WERI-Rb-1 (cell line): Measurements from ENCODE around the gene PKNOX2.

ENCODE experiments used
- DNase-seq: peaks from one replicate; pipeline ENCODE4 v3.0.0-alpha.2; 2020
- H3K27ac ChIP-seq: fragments of 250-450 bp; sonication (Bioruptor Pico); 2 replicates; pipeline ENCODE4 v1.5.1; 2020; ENCODE audit warnings: mild to moderate bottlenecking, moderate library complexity
- H3K27me3 ChIP-seq: fragments of 250-450 bp; sonication (Bioruptor Pico); 2 replicates; pipeline ENCODE4 v1.5.1; 2021; ENCODE audit warnings: mild to moderate bottlenecking, low read depth, moderate library complexity; ENCODE audit not compliant: insufficient read depth, severe bottlenecking
- H3K36me3 ChIP-seq: fragments of 250-450 bp; sonication (Bioruptor Pico); 2 replicates; pipeline ENCODE4 v1.5.1; 2020; ENCODE audit warnings: mild to moderate bottlenecking, moderate library complexity
- H3K4me3 ChIP-seq: 2 replicates; pipeline ENCODE4 v1.5.1; 2011; ENCODE audit warnings: low read depth, mild to moderate bottlenecking, control low read depth, low read length
- H3K9me3 ChIP-seq: fragments of 250-450 bp; sonication (Bioruptor Pico); 2 replicates; pipeline ENCODE4 v1.5.1; 2021; ENCODE audit warnings: mild to moderate bottlenecking, moderate library complexity; ENCODE audit not compliant: severe bottlenecking
- TF ChIP-seq, protein P1 (sequence below): IDR thresholded peaks from 2 replicates; pipeline ENCODE4 v1.5.1; 2011; ENCODE audit warnings: low read depth, mild to moderate bottlenecking, control low read depth, inconsistent platforms, low read length

The PKNOX2 gene

DNA sequence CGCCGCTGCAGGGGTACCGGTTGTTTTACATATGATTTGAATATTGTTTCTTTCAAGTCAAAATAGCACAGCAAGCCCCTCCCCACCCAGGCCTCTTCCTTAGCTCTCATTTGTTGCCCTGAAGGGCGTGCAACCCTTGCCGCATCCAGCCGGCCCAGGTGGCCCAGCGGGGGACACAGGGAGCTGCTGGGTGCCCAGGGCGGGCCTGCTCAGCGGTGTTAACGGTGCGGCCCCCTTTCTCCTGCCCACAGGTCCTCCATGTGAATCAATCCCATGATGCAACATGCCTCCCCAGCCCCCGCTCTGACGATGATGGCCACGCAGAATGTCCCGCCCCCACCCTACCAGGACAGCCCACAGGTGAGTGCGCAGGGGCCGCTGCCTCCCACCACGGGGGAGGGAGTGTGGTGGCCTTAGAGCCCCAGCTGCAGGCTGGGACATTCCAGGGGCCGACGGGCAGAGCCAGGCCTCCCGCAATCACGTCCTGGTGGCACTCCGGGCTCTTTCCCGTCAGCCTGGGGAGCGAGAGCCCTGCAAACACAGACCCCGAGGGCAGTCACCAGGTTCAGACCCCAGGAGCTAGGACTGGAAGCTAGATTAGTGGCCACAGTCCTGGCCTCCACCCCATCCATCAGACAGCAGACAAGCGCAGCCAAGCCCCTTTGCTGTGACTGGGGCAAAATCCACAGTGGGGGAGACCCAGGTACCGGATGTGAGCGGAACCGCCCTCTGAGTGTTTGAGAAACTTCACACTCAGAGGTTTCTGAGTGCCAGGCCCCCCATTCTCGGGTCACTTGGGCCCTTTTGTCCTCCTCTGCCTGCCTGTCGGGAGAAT lies 186.7 kb downstream of the PKNOX2 start:
- H3K36me3 ChIP-seq: no peaks in the 10 kb centered on the region
- H3K27me3 ChIP-seq: no peaks in the 10 kb centered on the region
- no peaks in the 10 kb centered on the region for H3K9me3 ChIP-seq
- H3K27ac ChIP-seq: no peak overlapping the region
- TF ChIP-seq, protein P1, sequence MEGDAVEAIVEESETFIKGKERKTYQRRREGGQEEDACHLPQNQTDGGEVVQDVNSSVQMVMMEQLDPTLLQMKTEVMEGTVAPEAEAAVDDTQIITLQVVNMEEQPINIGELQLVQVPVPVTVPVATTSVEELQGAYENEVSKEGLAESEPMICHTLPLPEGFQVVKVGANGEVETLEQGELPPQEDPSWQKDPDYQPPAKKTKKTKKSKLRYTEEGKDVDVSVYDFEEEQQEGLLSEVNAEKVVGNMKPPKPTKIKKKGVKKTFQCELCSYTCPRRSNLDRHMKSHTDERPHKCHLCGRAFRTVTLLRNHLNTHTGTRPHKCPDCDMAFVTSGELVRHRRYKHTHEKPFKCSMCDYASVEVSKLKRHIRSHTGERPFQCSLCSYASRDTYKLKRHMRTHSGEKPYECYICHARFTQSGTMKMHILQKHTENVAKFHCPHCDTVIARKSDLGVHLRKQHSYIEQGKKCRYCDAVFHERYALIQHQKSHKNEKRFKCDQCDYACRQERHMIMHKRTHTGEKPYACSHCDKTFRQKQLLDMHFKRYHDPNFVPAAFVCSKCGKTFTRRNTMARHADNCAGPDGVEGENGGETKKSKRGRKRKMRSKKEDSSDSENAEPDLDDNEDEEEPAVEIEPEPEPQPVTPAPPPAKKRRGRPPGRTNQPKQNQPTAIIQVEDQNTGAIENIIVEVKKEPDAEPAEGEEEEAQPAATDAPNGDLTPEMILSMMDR: no peak
- no peak for DNase-seq
- H3K4me3 ChIP-seq: no peak overlapping the region

DNA sequence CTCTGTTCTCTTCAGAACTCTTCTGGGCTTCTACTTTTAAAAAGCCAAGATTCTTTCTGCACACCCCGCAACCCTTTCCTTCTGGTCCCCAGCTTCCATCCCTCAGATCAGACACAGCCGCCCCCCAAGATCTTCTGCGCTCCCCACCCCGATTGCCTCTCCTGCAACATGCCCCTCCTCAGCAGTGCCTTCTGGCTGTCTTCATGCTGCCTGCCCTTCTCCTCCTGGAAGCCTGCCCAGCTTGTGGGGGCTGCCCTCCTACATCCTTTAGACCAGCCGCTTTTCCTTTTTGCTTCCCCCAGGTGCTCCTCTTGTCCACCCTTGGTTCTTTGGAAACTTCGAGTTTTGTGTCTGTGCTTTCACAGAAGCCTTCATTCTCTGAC lies 187.3 kb downstream of the PKNOX2 start:
- Histone ChIP-seq H3K9me3 (no peaks in the 10 kb centered on the region), H3K36me3 (no peaks in the 10 kb centered on the region), H3K27me3 (no peaks in the 10 kb centered on the region), H3K27ac (no peak overlapping the region), H3K4me3 (no peak overlapping the region)
- TF ChIP-seq, protein P1: no peak
- DNase-seq: no peak

DNA sequence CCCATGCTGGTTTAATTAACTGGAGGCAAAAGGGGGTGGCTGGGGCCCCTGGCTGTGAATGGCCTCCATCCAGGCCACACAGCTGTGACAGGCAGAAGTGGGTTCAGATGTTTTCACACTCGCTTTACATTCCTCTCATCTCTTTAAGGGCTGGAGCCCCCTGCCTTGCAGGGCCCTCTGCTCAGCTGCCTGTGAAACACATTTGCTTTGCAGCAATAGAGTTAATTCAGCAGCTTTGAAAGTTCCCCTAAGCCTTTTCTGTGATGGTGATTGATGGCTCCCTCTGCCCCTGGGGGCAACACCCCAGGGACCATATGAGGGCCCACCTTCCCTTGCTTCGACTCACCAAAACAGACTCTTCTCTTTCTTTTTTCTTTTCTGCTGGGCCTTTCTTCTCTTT lies 192.2 kb downstream of the PKNOX2 start:
- Histone ChIP-seq H3K36me3 (no peaks in the 10 kb centered on the region), H3K4me3 (no peak overlapping the region), H3K27me3 (no peaks in the 10 kb centered on the region), H3K9me3 (no peaks in the 10 kb centered on the region), H3K27ac (no peak overlapping the region)
- DNase-seq: no peak
- TF ChIP-seq, protein P1: no peak

DNA sequence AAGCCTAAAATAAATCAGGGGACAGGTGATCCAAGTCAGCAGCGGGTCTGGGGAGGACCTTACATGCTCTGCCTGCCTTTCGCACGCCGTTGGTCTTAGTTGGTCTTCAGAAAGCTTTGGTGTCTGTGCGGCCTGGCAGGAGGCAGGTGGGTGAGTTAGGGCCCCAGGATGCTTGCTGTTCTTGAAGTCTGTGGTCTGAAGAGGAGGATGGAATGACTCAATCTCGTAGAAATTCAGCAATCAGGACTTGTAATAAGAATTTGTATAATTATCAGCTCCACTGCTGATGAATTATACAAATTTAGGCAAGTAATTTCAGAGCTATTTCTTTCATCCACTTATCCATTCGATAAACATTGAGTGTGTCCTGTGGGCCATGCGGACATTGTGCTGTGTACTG lies 193.0 kb downstream of the PKNOX2 start:
- H3K36me3 ChIP-seq: no peaks in the 10 kb centered on the region
- H3K9me3 ChIP-seq: no peaks in the 10 kb centered on the region
- DNase-seq: no peak
- no peak overlapping the region for H3K4me3 ChIP-seq
- H3K27me3 ChIP-seq: no peaks in the 10 kb centered on the region
- H3K27ac ChIP-seq: no peak overlapping the region
- TF ChIP-seq, protein P1: no peak

DNA sequence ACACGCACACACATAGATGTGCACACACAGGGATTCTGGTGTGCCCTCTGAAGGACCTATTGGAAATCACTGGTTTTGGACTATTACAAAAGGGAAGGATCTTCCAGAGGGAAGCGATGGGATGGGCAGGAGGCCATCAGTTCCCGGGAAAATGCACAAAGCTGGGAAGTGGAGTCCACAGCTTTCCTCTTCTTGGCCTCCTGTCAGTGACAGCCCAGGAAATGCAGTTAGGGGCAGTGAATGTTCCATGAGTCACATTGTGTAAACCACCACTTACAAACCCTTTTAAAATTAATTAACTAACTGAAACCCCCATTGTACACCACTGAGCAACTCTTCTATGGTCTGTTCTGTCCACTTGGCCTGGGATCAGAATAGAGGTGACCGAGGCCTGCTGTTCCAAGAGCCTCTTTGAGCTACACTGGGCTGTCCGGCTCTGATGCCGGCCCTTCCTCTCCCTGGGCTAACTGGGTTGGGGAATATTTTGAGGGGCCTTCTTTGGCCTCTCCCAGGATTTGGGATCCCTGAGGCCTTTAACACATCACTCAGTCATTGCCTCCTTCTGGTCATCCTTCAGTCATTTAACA lies 193.8 kb downstream of the PKNOX2 start:
- TF ChIP-seq, protein P1: no peak
- Histone ChIP-seq H3K27me3 (no peaks in the 10 kb centered on the region), H3K36me3 (no peaks in the 10 kb centered on the region), H3K4me3 (no peak overlapping the region), H3K27ac (no peak overlapping the region), H3K9me3 (no peaks in the 10 kb centered on the region)
- no peak for DNase-seq
